IPS-18c (cell line): ENCODE data around the gene ZNF503.

Source experiments
- H3K4me3 ChIP-seq: 2 replicates; pipeline ENCODE4 v1.7.0; 2013; ENCODE audit warnings: low read depth, mild to moderate bottlenecking, low read length, moderate library complexity; ENCODE audit not compliant: insufficient read depth
- H3K9me3 ChIP-seq: one replicate; pipeline ENCODE4 v1.6.1; 2013; ENCODE audit warnings: mild to moderate bottlenecking, low read length, moderate library complexity; ENCODE audit not compliant: control insufficient read depth, insufficient read depth

The ZNF503 gene

DNA sequence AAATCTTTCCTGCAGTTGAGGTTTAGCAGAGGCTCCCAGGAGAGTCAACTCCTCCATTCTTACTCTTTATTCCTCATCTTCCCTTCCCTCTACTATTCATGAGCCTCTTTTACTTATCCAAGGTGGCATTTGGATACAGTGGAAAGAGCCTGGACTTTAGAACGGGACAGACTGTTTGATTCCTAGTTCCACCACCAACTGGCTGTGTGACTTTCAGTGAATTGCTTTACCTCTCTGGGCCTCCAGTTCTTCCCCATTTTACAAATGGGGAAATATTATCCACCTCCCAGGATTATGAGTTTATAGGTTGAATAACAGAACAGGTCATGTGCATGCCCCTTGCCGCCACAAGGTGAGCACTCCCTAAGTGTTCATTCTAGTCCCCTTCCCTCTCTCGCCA is 49.9 kb downstream of the ZNF503 start:
- H3K9me3 ChIP-seq = no peaks in the 10 kb centered on the region
- no peak overlapping the region for H3K4me3 ChIP-seq

DNA sequence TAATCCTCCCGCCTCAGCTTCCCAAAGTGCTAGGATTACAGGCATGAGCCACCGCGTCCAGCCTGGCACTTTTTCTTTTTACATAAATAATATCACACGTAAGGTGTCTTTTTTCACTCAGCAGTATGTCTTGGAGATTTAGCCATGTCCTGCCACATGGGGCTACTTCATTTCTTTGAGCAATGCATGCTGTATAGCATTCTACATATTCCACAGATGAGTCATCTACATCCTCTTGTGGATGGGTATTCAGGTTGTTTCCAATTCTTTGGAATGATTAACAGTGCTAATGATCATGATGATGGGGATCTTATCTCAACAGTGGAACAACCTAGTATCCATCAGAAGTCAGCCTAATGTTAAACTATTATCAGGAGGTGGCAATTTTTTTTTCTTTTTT is 50.8 kb downstream of the ZNF503 start:
- Histone ChIP-seq H3K9me3 (no peaks in the 10 kb centered on the region), H3K4me3 (no peak overlapping the region)
